Measurements from ENCODE around the gene PLD1.

GRCh38 chr3:171654326-171654725 is 156.0 kb downstream of the PLD1 start:
- no peak for TF ChIP-seq EP300 (IDR thresholded peaks at IDR 0.05)
- no peak for TF ChIP-seq POLR2A (IDR thresholded peaks at IDR 0.05)
- no peak for TF ChIP-seq CTCF (IDR thresholded peaks at IDR 0.05)
